Raji (cell line): ENCODE results near the gene PTPN6.

Source experiments
- POLR2A ChIP-seq: IDR thresholded peaks from 2 replicates; pipeline ENCODE4 v1.6.1; 2011; ENCODE audit warnings: low read depth, low read length, control low read depth; ENCODE audit not compliant: insufficient read depth

The PTPN6 gene

GRCh38 chr12:6950811-6951540, at the start of gene PTPN6:
PTPN6 (plus strand) TSS chr12:6951356; CDS start chr12:6951513, 157 bp downstream.
- peak; percentile 45; the same call in 1 of the 2 replicates for TF ChIP-seq POLR2A

- TF ChIP-seq POLR2A, result no peak
Observed at GRCh38 chr12:6902448-6902847, 48.7 kb upstream of the PTPN6 start.

GRCh38 chr12:6903722-6904121, 47.4 kb upstream of the PTPN6 start:
- TF ChIP-seq POLR2A, result peak; percentile 32; the same call in 1 of the 2 replicates

GRCh38 chr12:6904280-6905276, 46.6 kb upstream of the PTPN6 start, which contains the start of gene LRRC23:
LRRC23 (plus strand) TSS chr12:6904822; CDS start chr12:6905634, 812 bp downstream.
- peak; percentile 92 for TF ChIP-seq POLR2A

GRCh38 chr12:6905414-6906040, 45.6 kb upstream of the PTPN6 start:
- TF ChIP-seq POLR2A, result no peak

GRCh38 chr12:6909421-6910145, 41.6 kb upstream of the PTPN6 start:
- TF ChIP-seq POLR2A, result no peak

- no peak for TF ChIP-seq POLR2A
Observed at GRCh38 chr12:6912164-6912935, 38.8 kb upstream of the PTPN6 start.

- TF ChIP-seq POLR2A, result no peak
Observed at GRCh38 chr12:6914246-6914946, 36.8 kb upstream of the PTPN6 start, which contains the start of gene ENO2. ENO2 (plus strand) TSS chr12:6914580; CDS start chr12:6915833, 1,253 bp downstream.

- TF ChIP-seq POLR2A, result no peak
Observed at GRCh38 chr12:6914947-6915788, 36.0 kb upstream of the PTPN6 start.

- TF ChIP-seq POLR2A, result no peak
Observed at GRCh38 chr12:6915789-6916285, 35.3 kb upstream of the PTPN6 start.

GRCh38 chr12:6916426-6917200, 34.5 kb upstream of the PTPN6 start:
- TF ChIP-seq POLR2A, result no peak
